H1 (cell line): ENCODE results near the gene HERC4. TPM values are rescaled to one million over a fixed set of nuclear protein-coding genes. Genes with fewer than 3 reads are reported as not detected.

ENCODE experiments used
- CTCF ChIA-PET: fragments of 300-600 bp; sonication (Branson Sonifier 250); formaldehyde crosslinking; loops from one replicate; lab custom pipeline; 2021; ENCODE audit not compliant: partially characterized antibody; lab: Charles Lee
- POLR2A ChIA-PET: fragments of 300-600 bp; sonication (Branson Sonifier 250); formaldehyde crosslinking; loops from one replicate; lab custom pipeline; 2021; ENCODE audit warnings: inconsistent platforms; ENCODE audit not compliant: partially characterized antibody; lab: Charles Lee
- DNase-seq, 2 experiments: peaks; one replicate each; pipeline versions ENCODE4 v3.0.0 to v3.0.0-alpha.2; 2010 to 2022; ENCODE audit warnings: low spot score in 2 of 2, low read depth in 1 of 2, mixed read lengths in 1 of 2
- FAIRE-seq: peaks from 2 replicates; lab custom pipeline; 2011; peaks lifted over from hg19 to GRCh38; lab: Jason Lieb, UNC
- H2AFZ ChIP-seq: 2 replicates; pipeline ENCODE4 v1.8.1; 2012; ENCODE audit warnings: low read length, inconsistent platforms
- H2AK5ac ChIP-seq: 2 replicates; pipeline ENCODE4 v1.6.1; 2013; ENCODE audit warnings: low read depth, low read length
- H2BK120ac ChIP-seq: replicated peaks from 2 replicates; pipeline ENCODE3; 2013; ENCODE audit warnings: low read depth, low read length, inconsistent platforms
- H2BK12ac ChIP-seq: 2 replicates; pipeline ENCODE4 v1.6.1; 2013; ENCODE audit warnings: low read depth, low read length
- H2BK15ac ChIP-seq: 2 replicates; pipeline ENCODE4 v1.6.1; 2013; ENCODE audit warnings: low read length
- H2BK20ac ChIP-seq: 2 replicates; pipeline ENCODE4 v1.6.1; 2013; ENCODE audit warnings: low read length
- H2BK5ac ChIP-seq: 2 replicates; pipeline ENCODE4 v1.6.1; 2013; ENCODE audit warnings: low read depth, low read length
- H3K14ac ChIP-seq: 2 replicates; pipeline ENCODE4 v1.6.1; 2013; ENCODE audit warnings: inconsistent platforms; ENCODE audit not compliant: insufficient read length
- H3K18ac ChIP-seq: 2 replicates; pipeline ENCODE4 v1.6.1; 2013; ENCODE audit warnings: low read length; ENCODE audit errors: extremely low read depth
- H3K23ac ChIP-seq: 2 replicates; pipeline ENCODE4 v1.6.1; 2013; ENCODE audit warnings: inconsistent platforms; ENCODE audit not compliant: insufficient read length
- H3K23me2 ChIP-seq: 2 replicates; pipeline ENCODE4 v1.6.1; 2013; ENCODE audit warnings: low read depth, low read length
- H3K27ac ChIP-seq: 2 replicates; pipeline ENCODE4 v1.6.1; 2011; ENCODE audit warnings: low read depth, low read length, inconsistent platforms
- H3K27me3 ChIP-seq, 4 experiments: replicated peaks in 1 of 4; 1 replicate in 1 of 4; 2 replicates in 3 of 4; pipeline versions ENCODE4 v1.6.1 to v1.8.1; 2011 to 2013; ENCODE audit warnings: low read length in 3 of 4, mild to moderate bottlenecking in 3 of 4, inconsistent platforms in 2 of 4, mixed read lengths in 2 of 4, moderate library complexity in 1 of 4; ENCODE audit not compliant: control insufficient read depth in 3 of 4, insufficient read depth in 3 of 4; ENCODE audit errors: extremely low read depth in 1 of 4
- H3K36me3 ChIP-seq, 4 experiments: 2 replicates each; pipeline versions ENCODE4 v1.6.1 to v1.8.1; 2011 to 2013; ENCODE audit warnings: mild to moderate bottlenecking in 4 of 4, low read length in 3 of 4, moderate library complexity in 2 of 4, control low read depth in 1 of 4, inconsistent platforms in 1 of 4; ENCODE audit not compliant: insufficient read depth in 4 of 4, control insufficient read depth in 2 of 4
- H3K4ac ChIP-seq: replicated peaks from 2 replicates; pipeline ENCODE3; 2013; ENCODE audit warnings: low read length, low read depth, mixed read lengths, inconsistent platforms; ENCODE audit not compliant: insufficient read length
- H3K4me1 ChIP-seq, 4 experiments: replicated peaks in 1 of 4; 1 replicate in 1 of 4; 2 replicates in 3 of 4; pipeline versions ENCODE4 v1.6.1 to v1.8.1; 2011 to 2013; ENCODE audit warnings: low read length in 3 of 4, inconsistent platforms in 2 of 4, mixed read lengths in 1 of 4; ENCODE audit not compliant: insufficient read depth in 4 of 4, control insufficient read depth in 3 of 4
- H3K4me2 ChIP-seq, 2 experiments: 2 replicates each; pipeline versions ENCODE4 v1.6.1 to v1.8.1; 2011 to 2013; ENCODE audit warnings: low read depth in 2 of 2, low read length in 2 of 2, control low read depth in 1 of 2, inconsistent platforms in 1 of 2, mild to moderate bottlenecking in 1 of 2; ENCODE audit not compliant: insufficient read depth in 1 of 2
- H3K4me3 ChIP-seq, 4 experiments: fragments of 200-600, 300-600 bp in 1 of 4; sonication (generic), shearing (Covaris generic), sonication (Bioruptor Twin) in 1 of 4; 2 replicates each; pipeline versions ENCODE4 v1.5.1 to v1.8.1; 2011 to 2016; ENCODE audit warnings: low read length in 4 of 4, low read depth in 3 of 4, control low read depth in 2 of 4, inconsistent platforms in 2 of 4, mild to moderate bottlenecking in 2 of 4, mixed read lengths in 1 of 4, moderate library complexity in 1 of 4; ENCODE audit not compliant: insufficient read depth in 2 of 4; ENCODE audit errors: extremely low read depth in 1 of 4
- H3K56ac ChIP-seq: replicated peaks from 2 replicates; pipeline ENCODE3; 2013; ENCODE audit warnings: low read depth, mild to moderate bottlenecking, mixed read lengths, low read length, inconsistent platforms; ENCODE audit not compliant: insufficient read length
- H3K79me1 ChIP-seq: 2 replicates; pipeline ENCODE4 v1.6.1; 2013; ENCODE audit warnings: low read depth, low read length, control low read depth
- H3K79me2 ChIP-seq, 2 experiments: 2 replicates each; pipeline versions ENCODE4 v1.6.1 to v1.8.1; 2012 to 2013; ENCODE audit warnings: low read length in 2 of 2, mild to moderate bottlenecking in 2 of 2, inconsistent platforms in 1 of 2; ENCODE audit not compliant: insufficient read depth in 2 of 2, control insufficient read depth in 1 of 2
- H3K9ac ChIP-seq, 4 experiments: replicated peaks in 1 of 4; 1 replicate in 1 of 4; 2 replicates in 3 of 4; pipeline versions ENCODE4 v1.6.1 to v1.8.1; 2011 to 2013; ENCODE audit warnings: low read depth in 3 of 4, low read length in 3 of 4, control low read depth in 2 of 4, mild to moderate bottlenecking in 2 of 4, moderate library complexity in 2 of 4, inconsistent platforms in 1 of 4; ENCODE audit errors: extremely low read depth in 1 of 4
- H3K9me3 ChIP-seq, 2 experiments: 2 replicates each; pipeline versions ENCODE4 v1.6.1 to v1.8.1; 2012 to 2013; ENCODE audit warnings: mild to moderate bottlenecking in 2 of 2, moderate library complexity in 2 of 2, control low read depth in 1 of 2, inconsistent platforms in 1 of 2, low read depth in 1 of 2, low read length in 1 of 2, mixed read lengths in 1 of 2; ENCODE audit not compliant: insufficient read depth in 2 of 2
- H4K20me1 ChIP-seq, 2 experiments: replicated peaks in 1 of 2; 2 replicates each; pipeline versions ENCODE3 to v1.8.1; 2011 to 2013; ENCODE audit warnings: inconsistent platforms in 2 of 2, low read length in 2 of 2, mild to moderate bottlenecking in 1 of 2; ENCODE audit not compliant: insufficient read depth in 2 of 2, control insufficient read depth in 1 of 2
- H4K5ac ChIP-seq: 2 replicates; pipeline ENCODE4 v1.6.1; 2013; ENCODE audit warnings: low read length, low read depth, mixed read lengths, inconsistent platforms; ENCODE audit not compliant: insufficient read length
- H4K8ac ChIP-seq: 2 replicates; pipeline ENCODE4 v1.8.0; 2013; ENCODE audit warnings: mild to moderate bottlenecking, moderate library complexity, low read length, inconsistent platforms; ENCODE audit not compliant: insufficient read depth; ENCODE audit errors: extremely low read depth
- H4K91ac ChIP-seq: replicated peaks from 2 replicates; pipeline ENCODE3; 2013; ENCODE audit warnings: low read length, mixed read lengths, inconsistent platforms; ENCODE audit not compliant: insufficient read length
- ATF2 ChIP-seq: IDR thresholded peaks from 2 replicates; pipeline ENCODE4 v1.6.1; 2012; ENCODE audit warnings: low read length, inconsistent platforms
- E2F6 ChIP-seq: IDR thresholded peaks from 2 replicates; pipeline ENCODE4 v1.6.1; 2012; ENCODE audit warnings: inconsistent platforms
- EP300 ChIP-seq, 2 experiments: IDR thresholded peaks; 1 replicate in 1 of 2; 2 replicates in 1 of 2; pipeline ENCODE4 v1.6.1; 2011 to 2012; ENCODE audit warnings: low read depth in 2 of 2, low read length in 2 of 2, mild to moderate bottlenecking in 2 of 2, borderline replicate concordance in 1 of 2, inconsistent platforms in 1 of 2, moderate library complexity in 1 of 2
- FOSL1 ChIP-seq: IDR thresholded peaks from 2 replicates; pipeline ENCODE4 v1.6.1; 2011; ENCODE audit warnings: mild to moderate bottlenecking, low read depth, low read length, moderate library complexity; ENCODE audit not compliant: insufficient read depth
- GTF2F1 ChIP-seq: IDR thresholded peaks from 2 replicates; pipeline ENCODE4 v1.6.1; 2012; ENCODE audit warnings: low read depth, low read length, improper control_type of control experiment, borderline replicate concordance
- HDAC2 ChIP-seq, 2 experiments: fragments of 300-600 bp in 1 of 2; sonication (generic) in 1 of 2; IDR thresholded peaks; 2 replicates each; pipeline ENCODE4 v1.6.1; 2011 to 2012; ENCODE audit warnings: low read depth in 2 of 2, low read length in 2 of 2, mild to moderate bottlenecking in 2 of 2, moderate library complexity in 2 of 2, borderline replicate concordance in 1 of 2, inconsistent platforms in 1 of 2
- HDAC6 ChIP-seq: IDR thresholded peaks from one replicate; pipeline ENCODE4 v1.7.1; 2012; ENCODE audit warnings: low read depth, mild to moderate bottlenecking, inconsistent platforms, low read length, moderate library complexity
- PHF8 ChIP-seq: fragments of 200-600 bp; sonication (generic); conservative IDR thresholded peaks from 2 replicates; pipeline ENCODE4 v1.7.1; 2012; ENCODE audit warnings: low read depth, mild to moderate bottlenecking, inconsistent platforms, low read length, moderate library complexity
- POU5F1 ChIP-seq: IDR thresholded peaks from 2 replicates; pipeline ENCODE4 v1.6.1; 2011; ENCODE audit warnings: low read depth, mild to moderate bottlenecking, low read length, moderate library complexity
- SIX5 ChIP-seq: IDR thresholded peaks from 2 replicates; pipeline ENCODE4 v1.6.1; 2011; ENCODE audit warnings: mild to moderate bottlenecking, low read depth, low read length
- SP1 ChIP-seq: IDR thresholded peaks from 2 replicates; pipeline ENCODE4 v1.6.1; 2011; ENCODE audit warnings: low read depth, low read length
- WGBS, 2 experiments: shearing (Covaris generic) in 1 of 2; methylation state at CpG; one replicate each; pipeline versions ENCODE4 v1.1.6 to v1.1.7; 2013 to 2015; ENCODE audit warnings: low lambda C conversion rate in 2 of 2, mixed read lengths in 2 of 2, inconsistent platforms in 1 of 2, low coverage in 1 of 2, missing lambda C conversion rate in 1 of 2; ENCODE audit not compliant: insufficient replicate concordance in 2 of 2, insufficient coverage in 1 of 2, insufficient read length in 1 of 2; ENCODE audit errors: extremely low coverage in 1 of 2, missing lambda C conversion rate in 1 of 2; 5-methylcytosine and 5-hydroxymethylcytosine counted together
- polyA plus RNA-seq, 7 experiments: library from polyadenylated mRNA; depleted of rRNA in 3 of 7; stranded (reverse) in 5 of 7; unstranded in 2 of 7; fragments of >200 nt in 5 of 7; fragments of 200-250 nt in 2 of 7; gene quantifications; 1 replicate in 5 of 7; 2 replicates in 1 of 7; 4 replicates in 1 of 7; pipeline versions ENCODE4 v1.2.1 to v1.2.3, GENCODE V29; 2011 to 2013; ENCODE audit warnings: missing spikeins in 2 of 7, mixed read lengths in 2 of 7
- total RNA-seq: library from RNA; stranded (reverse); fragmentation: NEBNext Ultra II Directional; extraction: Animal tissue kit (Norgen Biotek cat#: 25700); gene quantifications from 2 replicates; pipeline ENCODE4 v1.2.1, GENCODE V29; 2021

HERC4 gene
- total and polyA plus RNA-seq, 2 of the 8 experiments (the other 6 are each of a cell fraction or from before 2014, with no cell fraction given) = 7.5 to 44.0 TPM

GRCh38 chr10:68124718-68125117 is 49.6 kb upstream of the HERC4 start:
- Histone ChIP-seq H3K18ac (no peak overlapping the region), H3K23me2 (no peaks in the 10 kb centered on the region), H3K9me3 (no peaks in the 10 kb centered on the region), H2BK5ac (no peak overlapping the region), H2AFZ (no peak overlapping the region), H2BK120ac (no peak overlapping the region), H4K5ac (no peak overlapping the region), H3K4me1 (no peaks in the 10 kb centered on the region; a peak in 1 of 7 replicates), H4K20me1 (no peaks in the 10 kb centered on the region), H3K23ac (no peak overlapping the region), H2BK15ac (no peak overlapping the region), H2BK12ac (no peak overlapping the region), H3K27ac (no peak overlapping the region), H3K4ac (no peak overlapping the region), H3K9ac (no peak overlapping the region), H3K79me1 (no peaks in the 10 kb centered on the region), H3K79me2 (no peaks in the 10 kb centered on the region), H4K91ac (no peak overlapping the region), H3K27me3 (no peaks in the 10 kb centered on the region), H4K8ac (no peak overlapping the region), H3K4me3 (no peak overlapping the region), H3K56ac (no peak overlapping the region), H3K14ac (no peak overlapping the region), H2AK5ac (no peak overlapping the region), H3K36me3 (no peaks in the 10 kb centered on the region), H2BK20ac (no peak overlapping the region), H3K4me2 (no peak overlapping the region)
- no peak for FAIRE-seq
- 87% methylated on average over 3 of the region's 3 CpGs; no CpG with 5 or more reads in 1 of the 2 experiments for WGBS, 2 experiments
- ChIA-PET CTCF (interaction anchor here (0.6 to 1.2 kb wide), 3 partner anchors 15 to 337 kb away, joined by 3 to 4 read pairs (median 3); no protein-coding TSS in a partner anchor), POLR2A (interaction anchor here (0.6 kb wide), 1 partner anchor 13 kb away, joined by 3 read pairs; no protein-coding TSS in a partner anchor)
- no peak for DNase-seq
- TF ChIP-seq FOSL1 (no peak), E2F6 (no peak), HDAC6 (no peak), POU5F1 (no peak), SIX5 (no peak), GTF2F1 (no peak), HDAC2 (IDR thresholded peaks at IDR 0.05; ENCODE audit: borderline replicate concordance in 1 of 2, low read depth in 2 of 2, low read length in 2 of 2) (no peak), ATF2 (no peak), PHF8 (no peak), SP1 (no peak), EP300 (IDR thresholded peaks at IDR 0.05; ENCODE audit: borderline replicate concordance in 1 of 2, low read depth in 2 of 2, low read length in 2 of 2) (no peak)
